ENCODE results near the gene PLEKHD1. TPM values are rescaled to one million over a fixed set of nuclear protein-coding genes. Genes with fewer than 3 reads are reported as not detected.

The PLEKHD1 gene
- total RNA-seq, 1 donor from 2014 or later, result 0.24 TPM

GRCh38 chr14:69561893-69562292 is 77.4 kb downstream of the PLEKHD1 start:
- DNase-seq, result no peak
- ATAC-seq (ENCODE audit: low read depth), result no peak
- Mint-ChIP-seq H3K27me3 (peaks cover 50% of the 10 kb centered on the region), H3K4me1 (no peaks in the 10 kb centered on the region), H3K36me3 (ENCODE audit: low read depth) (no peaks in the 10 kb centered on the region), H3K4me3 (no peak overlapping the region), H3K9me3 (no peaks in the 10 kb centered on the region), H3K27ac (no peak overlapping the region)
- intact Hi-C loops (cut with micrococcal nuclease), result no loop called here
- CTCF ChIA-PET, result no interaction called here
- TF ChIP-seq CTCF (IDR thresholded peaks at IDR 0.05), result no peak
- POLR2A ChIA-PET, result no interaction called here

- ChIA-PET CTCF (no interaction called here), POLR2A (no interaction called here)
- no peak overlapping the region for H3K27ac Mint-ChIP-seq
- TF ChIP-seq CTCF (IDR thresholded peaks at IDR 0.05), result no peak
- H3K36me3 Mint-ChIP-seq (ENCODE audit: low read depth), result no peaks in the 10 kb centered on the region
- H3K27me3 Mint-ChIP-seq, result peaks cover 57% of the 10 kb centered on the region
- intact Hi-C loops (cut with micrococcal nuclease), result no loop called here
- no peak for ATAC-seq (ENCODE audit: low read depth)
- H3K9me3 Mint-ChIP-seq, result no peaks in the 10 kb centered on the region
- H3K4me3 Mint-ChIP-seq, result no peak overlapping the region
- H3K4me1 Mint-ChIP-seq, result peaks cover 3% of the 10 kb centered on the region
- no peak for DNase-seq
Observed at GRCh38 chr14:69567563-69567962, 83.0 kb downstream of the PLEKHD1 start.

- no peak for ATAC-seq (ENCODE audit: low read depth)
- Mint-ChIP-seq H3K9me3 (no peaks in the 10 kb centered on the region), H3K4me1 (peaks cover 13% of the 10 kb centered on the region), H3K36me3 (ENCODE audit: low read depth) (no peaks in the 10 kb centered on the region), H3K27me3 (peaks cover 52% of the 10 kb centered on the region), H3K4me3 (no peak overlapping the region), H3K27ac (no peak overlapping the region)
- CTCF ChIA-PET, result no interaction called here
- no peak for TF ChIP-seq CTCF (IDR thresholded peaks at IDR 0.05)
- intact Hi-C loops (cut with micrococcal nuclease), result no loop called here
- no peak for DNase-seq
- POLR2A ChIA-PET, result no interaction called here
Observed at GRCh38 chr14:69569859-69570258, 85.3 kb downstream of the PLEKHD1 start.

- DNase-seq (no peak), ATAC-seq (ENCODE audit: low read depth) (no peak)
- Mint-ChIP-seq H3K27ac (no peak overlapping the region), H3K9me3 (no peaks in the 10 kb centered on the region), H3K27me3 (peaks cover 52% of the 10 kb centered on the region), H3K36me3 (ENCODE audit: low read depth) (no peaks in the 10 kb centered on the region), H3K4me1 (peaks cover 13% of the 10 kb centered on the region), H3K4me3 (no peak overlapping the region)
- ChIA-PET CTCF (interaction anchor here (1.3 to 2.6 kb wide), 2 partner anchors 9 to 328 kb away, joined by 6 to 7 read pairs; no protein-coding TSS in a partner anchor), POLR2A (no interaction called here)
- no peak for TF ChIP-seq CTCF (IDR thresholded peaks at IDR 0.05)
- intact Hi-C loops (cut with micrococcal nuclease), result no loop called here
Observed at GRCh38 chr14:69570836-69571330, 86.4 kb downstream of the PLEKHD1 start.

- no peak for TF ChIP-seq CTCF (IDR thresholded peaks at IDR 0.05)
- ChIA-PET CTCF (interaction anchor here (1.3 to 2.6 kb wide), 2 partner anchors 9 to 329 kb away, joined by 6 to 7 read pairs; no protein-coding TSS in a partner anchor), POLR2A (no interaction called here)
- intact Hi-C loops (cut with micrococcal nuclease), result no loop called here
- no peak overlapping the region for H3K27ac Mint-ChIP-seq
- DNase-seq, result no peak
- H3K4me3 Mint-ChIP-seq, result no peak overlapping the region
- no peak for ATAC-seq (ENCODE audit: low read depth)
- H3K27me3 Mint-ChIP-seq, result peaks cover 56% of the 10 kb centered on the region
- no peaks in the 10 kb centered on the region for H3K36me3 Mint-ChIP-seq (ENCODE audit: low read depth)
- H3K9me3 Mint-ChIP-seq, result no peaks in the 10 kb centered on the region
- peaks cover 13% of the 10 kb centered on the region for H3K4me1 Mint-ChIP-seq
Observed at GRCh38 chr14:69571449-69572029, 87.0 kb downstream of the PLEKHD1 start.

Data from activated B cell treated with CpG ODN at 0.5 μM for 24 hours (primary cell).